ENCODE measurements around the gene CHIC2. TPM values are rescaled to one million over a fixed set of nuclear protein-coding genes. Genes with fewer than 3 reads are reported as not detected.

CHIC2 gene
- total and polyA plus RNA-seq, 2 experiments from 2014 or later, result 61.8 to 70.0 TPM

- Histone ChIP-seq H3K4me1 (ENCODE audit: insufficient read depth) (no peaks in the 10 kb centered on the region), H3K4me3 (no peak overlapping the region), H2AFZ (no peak overlapping the region), H3K4me2 (no peak overlapping the region), H3K27ac (no peak overlapping the region), H4K20me1 (ENCODE audit: insufficient read depth, poor library complexity, severe bottlenecking) (no peaks in the 10 kb centered on the region), H3K36me3 (replicated peaks; ENCODE audit: insufficient read depth, low read depth) (no peaks in the 10 kb centered on the region), H3K9me2 (replicated peaks; ENCODE audit: insufficient read depth) (no peaks in the 10 kb centered on the region), H3K79me2 (no peaks in the 10 kb centered on the region), H3K9me3 (ENCODE audit: low read depth) (no peaks in the 10 kb centered on the region), H3K27me3 (no peaks in the 10 kb centered on the region)
- TF ChIP-seq EZH2phosphoT487 (IDR thresholded peaks at IDR 0.05; ENCODE audit: low read depth, severe bottlenecking, unreplicated experiment) (no peak), CTCF (IDR thresholded peaks at IDR 0.05; ENCODE audit: poor library complexity) (no peak), EZH2 (IDR thresholded peaks at IDR 0.05; ENCODE audit: borderline replicate concordance) (no peak)
- DNase-seq (ENCODE audit: low spot score), result no peak
- 85% methylated on average over 4 of the region's 4 CpGs for WGBS (ENCODE audit: low lambda C conversion rate, missing lambda C conversion rate)
Observed at GRCh38 chr4:53963336-53963735, 101.1 kb downstream of the CHIC2 start.

- H3K9me3 ChIP-seq (ENCODE audit: low read depth), result no peaks in the 10 kb centered on the region
- 50% methylated on average over 4 of the region's 4 CpGs for whole genome bisulfite sequencing (ENCODE audit: low lambda C conversion rate, missing lambda C conversion rate)
- no peaks in the 10 kb centered on the region for H4K20me1 ChIP-seq (ENCODE audit: insufficient read depth, poor library complexity, severe bottlenecking)
- no peaks in the 10 kb centered on the region for H3K4me1 ChIP-seq (ENCODE audit: insufficient read depth)
- no peak overlapping the region for H3K27ac ChIP-seq
- H3K4me3 ChIP-seq, result no peak overlapping the region
- H3K79me2 ChIP-seq, result no peaks in the 10 kb centered on the region
- no peak overlapping the region for H3K4me2 ChIP-seq
- no peaks in the 10 kb centered on the region for H3K36me3 ChIP-seq (replicated peaks; ENCODE audit: insufficient read depth, low read depth)
- DNase-seq (ENCODE audit: low spot score), result peak; percentile 36
- TF ChIP-seq CTCF (IDR thresholded peaks at IDR 0.05; ENCODE audit: poor library complexity) (no peak), EZH2 (IDR thresholded peaks at IDR 0.05; ENCODE audit: borderline replicate concordance) (no peak), EZH2phosphoT487 (IDR thresholded peaks at IDR 0.05; ENCODE audit: low read depth, severe bottlenecking, unreplicated experiment) (no peak)
- no peaks in the 10 kb centered on the region for H3K27me3 ChIP-seq
- no peak overlapping the region for H2AFZ ChIP-seq
- no peaks in the 10 kb centered on the region for H3K9me2 ChIP-seq (replicated peaks; ENCODE audit: insufficient read depth)
Observed at GRCh38 chr4:53962516-53963225, 101.7 kb downstream of the CHIC2 start.

GRCh38 chr4:53961351-53961750 is 103.1 kb downstream of the CHIC2 start:
- Histone ChIP-seq H3K36me3 (replicated peaks; ENCODE audit: insufficient read depth, low read depth) (no peaks in the 10 kb centered on the region), H3K4me1 (ENCODE audit: insufficient read depth) (no peaks in the 10 kb centered on the region), H3K9me2 (replicated peaks; ENCODE audit: insufficient read depth) (no peaks in the 10 kb centered on the region), H3K9me3 (ENCODE audit: low read depth) (no peaks in the 10 kb centered on the region), H2AFZ (no peak overlapping the region), H3K27me3 (no peaks in the 10 kb centered on the region), H3K4me3 (no peak overlapping the region), H4K20me1 (ENCODE audit: insufficient read depth, poor library complexity, severe bottlenecking) (no peaks in the 10 kb centered on the region), H3K79me2 (no peaks in the 10 kb centered on the region), H3K4me2 (no peak overlapping the region), H3K27ac (no peak overlapping the region)
- 88% methylated on average over 1 of the region's 1 CpG for WGBS (ENCODE audit: low lambda C conversion rate, missing lambda C conversion rate)
- TF ChIP-seq EZH2 (IDR thresholded peaks at IDR 0.05; ENCODE audit: borderline replicate concordance), result no peak
- no peak for TF ChIP-seq EZH2phosphoT487 (IDR thresholded peaks at IDR 0.05; ENCODE audit: low read depth, severe bottlenecking, unreplicated experiment)
- TF ChIP-seq CTCF (IDR thresholded peaks at IDR 0.05; ENCODE audit: poor library complexity), result no peak
- DNase-seq (ENCODE audit: low spot score), result no peak

Measured in hepatocyte (in vitro differentiated cells).